SU-DHL-6 (cell line): ENCODE measurements around the gene CDKN2AIPNL.

Experiments used
- H2AFZ ChIP-seq: fragments of 200-600 bp; sonication (generic); 2 replicates; pipeline ENCODE4 v1.6.1; 2014; ENCODE audit warnings: low read depth, mild to moderate bottlenecking, moderate library complexity, mixed read lengths, antibody characterized with exemption, low read length; ENCODE audit not compliant: severe bottlenecking
- H3F3A ChIP-seq: fragments of 200-600 bp; shearing (Covaris generic); 2 replicates; pipeline ENCODE4 v1.6.0; 2016; ENCODE audit warnings: antibody characterized with exemption, mild to moderate bottlenecking; ENCODE audit not compliant: insufficient read depth
- H3K27ac ChIP-seq: fragments of 200-600 bp; sonication (generic); 2 replicates; pipeline ENCODE4 v1.5.1; 2016; ENCODE audit warnings: low read depth, mild to moderate bottlenecking, low read length, moderate library complexity, mixed read lengths
- H3K27me3 ChIP-seq: fragments of 200-600 bp; sonication (generic), shearing (Covaris generic); 2 replicates; pipeline ENCODE4 v1.6.0; 2014; ENCODE audit warnings: mild to moderate bottlenecking, low read length
- H3K36me3 ChIP-seq: fragments of 200-600 bp; sonication (generic); 2 replicates; pipeline ENCODE4 v1.6.1; 2014; ENCODE audit warnings: mild to moderate bottlenecking, low read length, mixed read lengths
- H3K4me2 ChIP-seq: fragments of 300-600, 200-600 bp; shearing (Covaris generic), sonication (generic); 2 replicates; pipeline ENCODE4 v1.6.0; 2014; ENCODE audit warnings: low read length, low read depth, mild to moderate bottlenecking; ENCODE audit not compliant: poor library complexity, severe bottlenecking
- H3K4me3 ChIP-seq: fragments of 200-600 bp; sonication (generic); 2 replicates; pipeline ENCODE4 v1.5.1; 2014; ENCODE audit warnings: antibody characterized with exemption, low read length, mild to moderate bottlenecking, mixed read lengths; ENCODE audit not compliant: insufficient read depth, poor library complexity, severe bottlenecking
- H3K79me2 ChIP-seq: fragments of 200-600 bp; sonication (generic); 2 replicates; pipeline ENCODE4 v1.6.1; 2014; ENCODE audit warnings: mild to moderate bottlenecking, low read length, moderate library complexity; ENCODE audit not compliant: insufficient read depth
- H3K9ac ChIP-seq: fragments of 200-600 bp; sonication (generic); 2 replicates; pipeline ENCODE4 v1.7.0; 2014; ENCODE audit warnings: mild to moderate bottlenecking, low read length
- H3K9me2 ChIP-seq: fragments of 200-600 bp; sonication (generic); replicated peaks from 2 replicates; pipeline ENCODE4 v1.6.1; 2014; ENCODE audit warnings: low read length; ENCODE audit not compliant: insufficient read depth
- H3K9me3 ChIP-seq: fragments of 200-600 bp; sonication (generic); 2 replicates; pipeline ENCODE4 v1.6.1; 2014; ENCODE audit warnings: low read length, mixed read lengths; ENCODE audit not compliant: insufficient read depth
- H4K20me1 ChIP-seq: fragments of 200-600 bp; sonication (generic); 2 replicates; pipeline ENCODE4 v1.6.1; 2014; ENCODE audit warnings: low read depth, mild to moderate bottlenecking, antibody characterized with exemption, low read length, moderate library complexity, mixed read lengths
- EZH2phosphoT487 ChIP-seq: fragments of 200-600 bp; sonication (generic), shearing (Covaris generic); conservative IDR thresholded peaks from 2 replicates; pipeline ENCODE4 v1.6.1; 2018; ENCODE audit warnings: mild to moderate bottlenecking, antibody characterized with exemption, low read length, moderate library complexity, mixed read lengths
- TF ChIP-seq, protein P1 (sequence below): fragments of 200-600 bp; sonication (generic); IDR thresholded peaks from one replicate; pipeline ENCODE4 v1.5.1; 2017; ENCODE audit warnings: antibody characterized with exemption, mild to moderate bottlenecking, low read length, moderate library complexity; ENCODE audit not compliant: insufficient read depth, poor library complexity, severe bottlenecking

Gene CDKN2AIPNL

DNA sequence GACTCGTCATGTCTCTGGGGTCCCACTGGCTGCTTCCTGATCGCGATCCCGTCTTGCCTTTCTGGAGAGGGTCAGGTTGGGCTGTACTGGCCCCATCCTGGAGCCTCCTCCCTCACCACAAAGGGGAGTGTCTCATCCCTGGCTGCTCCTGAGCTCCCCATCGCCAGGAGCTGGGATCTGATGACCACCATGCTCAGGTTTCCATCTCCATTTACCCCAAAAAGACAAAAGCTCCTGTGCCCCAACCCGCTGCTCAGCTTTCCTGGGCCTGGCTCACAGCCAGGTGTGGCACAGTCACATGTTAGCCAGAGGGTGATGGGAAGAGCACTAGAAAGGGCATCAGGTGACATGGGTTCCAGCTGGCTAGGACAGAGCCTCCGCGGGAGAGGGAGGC lies 47.3 kb upstream of the CDKN2AIPNL start:
- Histone ChIP-seq H3K9me3 (no peaks in the 10 kb centered on the region), H3K36me3 (no peaks in the 10 kb centered on the region), H3K9me2 (no peaks in the 10 kb centered on the region), H3K4me3 (no peak overlapping the region), H3K27ac (no peak overlapping the region), H3K4me2 (no peak overlapping the region), H3K9ac (no peak overlapping the region), H4K20me1 (no peaks in the 10 kb centered on the region), H2AFZ (no peak overlapping the region), H3K27me3 (no peaks in the 10 kb centered on the region), H3K79me2 (no peaks in the 10 kb centered on the region), H3F3A (no peaks in the 10 kb centered on the region)
- no peak for TF ChIP-seq EZH2phosphoT487
- TF ChIP-seq, protein P1, sequence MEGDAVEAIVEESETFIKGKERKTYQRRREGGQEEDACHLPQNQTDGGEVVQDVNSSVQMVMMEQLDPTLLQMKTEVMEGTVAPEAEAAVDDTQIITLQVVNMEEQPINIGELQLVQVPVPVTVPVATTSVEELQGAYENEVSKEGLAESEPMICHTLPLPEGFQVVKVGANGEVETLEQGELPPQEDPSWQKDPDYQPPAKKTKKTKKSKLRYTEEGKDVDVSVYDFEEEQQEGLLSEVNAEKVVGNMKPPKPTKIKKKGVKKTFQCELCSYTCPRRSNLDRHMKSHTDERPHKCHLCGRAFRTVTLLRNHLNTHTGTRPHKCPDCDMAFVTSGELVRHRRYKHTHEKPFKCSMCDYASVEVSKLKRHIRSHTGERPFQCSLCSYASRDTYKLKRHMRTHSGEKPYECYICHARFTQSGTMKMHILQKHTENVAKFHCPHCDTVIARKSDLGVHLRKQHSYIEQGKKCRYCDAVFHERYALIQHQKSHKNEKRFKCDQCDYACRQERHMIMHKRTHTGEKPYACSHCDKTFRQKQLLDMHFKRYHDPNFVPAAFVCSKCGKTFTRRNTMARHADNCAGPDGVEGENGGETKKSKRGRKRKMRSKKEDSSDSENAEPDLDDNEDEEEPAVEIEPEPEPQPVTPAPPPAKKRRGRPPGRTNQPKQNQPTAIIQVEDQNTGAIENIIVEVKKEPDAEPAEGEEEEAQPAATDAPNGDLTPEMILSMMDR, result no peak

DNA sequence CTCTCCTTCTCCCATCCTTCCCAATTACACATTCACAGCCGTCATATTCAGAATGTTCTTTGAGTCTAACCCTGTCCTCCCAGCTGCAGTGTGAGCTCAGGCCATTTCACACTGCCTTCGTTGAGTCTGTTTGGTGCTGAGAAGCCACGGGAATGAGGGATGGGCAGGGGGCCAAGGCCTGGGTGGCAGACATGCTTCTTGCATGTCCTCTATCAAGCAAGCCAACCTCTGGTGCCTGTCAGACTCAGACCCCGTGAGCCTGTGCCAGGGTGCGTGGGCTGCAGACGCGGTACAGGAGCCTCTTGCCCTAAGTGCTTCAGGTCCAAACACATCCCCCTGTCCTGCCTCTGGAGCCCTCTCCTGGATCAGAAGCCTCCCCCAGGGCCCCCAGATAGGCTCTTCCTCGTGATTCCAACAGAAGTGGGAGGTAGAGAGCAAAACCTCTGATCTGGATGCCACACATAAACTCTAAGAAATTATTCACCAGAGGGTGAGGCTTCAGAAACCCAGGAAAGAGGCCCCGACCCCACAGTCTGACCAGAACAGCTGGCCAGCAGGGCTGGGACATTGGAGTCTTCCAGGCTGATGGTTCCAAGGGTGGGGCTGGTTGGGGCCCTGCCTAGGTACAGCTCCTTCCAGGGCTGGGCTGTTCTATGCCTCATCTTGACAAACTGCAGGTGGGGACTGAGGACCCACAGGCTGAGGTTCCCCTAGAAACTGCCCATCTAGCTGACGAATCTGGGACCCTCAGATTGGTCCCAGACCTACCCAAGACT lies 46.7 kb upstream of the CDKN2AIPNL start:
- Histone ChIP-seq H3K9me2 (no peaks in the 10 kb centered on the region), H4K20me1 (no peaks in the 10 kb centered on the region), H3K27ac (no peak overlapping the region), H3K4me2 (no peak overlapping the region), H3K27me3 (no peaks in the 10 kb centered on the region), H3K36me3 (no peaks in the 10 kb centered on the region), H2AFZ (no peak overlapping the region), H3K9me3 (no peaks in the 10 kb centered on the region), H3F3A (no peaks in the 10 kb centered on the region), H3K79me2 (no peaks in the 10 kb centered on the region), H3K9ac (no peak overlapping the region), H3K4me3 (no peak overlapping the region)
- TF ChIP-seq EZH2phosphoT487, result no peak
- TF ChIP-seq, protein P1, result no peak

DNA sequence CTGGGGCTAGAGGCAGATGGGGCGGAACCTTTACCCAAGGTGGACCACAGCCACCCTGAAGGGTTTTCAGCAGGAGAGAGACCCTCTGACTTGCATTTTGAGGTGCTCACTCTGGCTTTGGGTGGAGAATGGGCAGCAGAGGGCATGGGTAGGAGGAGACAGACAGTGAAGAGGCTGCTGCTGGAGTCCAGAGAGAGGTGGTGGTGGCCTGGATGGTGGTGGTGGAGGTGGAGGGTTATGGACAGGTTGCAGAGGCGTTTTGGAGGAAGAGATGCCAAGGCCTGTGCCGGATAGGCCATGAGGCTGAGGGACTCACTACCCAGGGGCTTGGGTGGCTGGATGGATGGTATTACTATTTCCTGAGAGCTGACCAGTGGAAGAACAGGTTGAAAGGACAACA lies 46.1 kb upstream of the CDKN2AIPNL start:
- Histone ChIP-seq H3F3A (no peaks in the 10 kb centered on the region), H3K9ac (no peak overlapping the region), H3K79me2 (no peaks in the 10 kb centered on the region), H3K9me3 (no peaks in the 10 kb centered on the region), H3K36me3 (no peaks in the 10 kb centered on the region), H3K4me2 (no peak overlapping the region), H3K27ac (no peak overlapping the region), H3K27me3 (no peaks in the 10 kb centered on the region), H3K9me2 (no peaks in the 10 kb centered on the region), H3K4me3 (no peak overlapping the region), H2AFZ (no peak overlapping the region), H4K20me1 (no peaks in the 10 kb centered on the region)
- TF ChIP-seq EZH2phosphoT487, result no peak
- TF ChIP-seq, protein P1, result no peak
